ENCODE results near the gene CCDC142.

DNA sequence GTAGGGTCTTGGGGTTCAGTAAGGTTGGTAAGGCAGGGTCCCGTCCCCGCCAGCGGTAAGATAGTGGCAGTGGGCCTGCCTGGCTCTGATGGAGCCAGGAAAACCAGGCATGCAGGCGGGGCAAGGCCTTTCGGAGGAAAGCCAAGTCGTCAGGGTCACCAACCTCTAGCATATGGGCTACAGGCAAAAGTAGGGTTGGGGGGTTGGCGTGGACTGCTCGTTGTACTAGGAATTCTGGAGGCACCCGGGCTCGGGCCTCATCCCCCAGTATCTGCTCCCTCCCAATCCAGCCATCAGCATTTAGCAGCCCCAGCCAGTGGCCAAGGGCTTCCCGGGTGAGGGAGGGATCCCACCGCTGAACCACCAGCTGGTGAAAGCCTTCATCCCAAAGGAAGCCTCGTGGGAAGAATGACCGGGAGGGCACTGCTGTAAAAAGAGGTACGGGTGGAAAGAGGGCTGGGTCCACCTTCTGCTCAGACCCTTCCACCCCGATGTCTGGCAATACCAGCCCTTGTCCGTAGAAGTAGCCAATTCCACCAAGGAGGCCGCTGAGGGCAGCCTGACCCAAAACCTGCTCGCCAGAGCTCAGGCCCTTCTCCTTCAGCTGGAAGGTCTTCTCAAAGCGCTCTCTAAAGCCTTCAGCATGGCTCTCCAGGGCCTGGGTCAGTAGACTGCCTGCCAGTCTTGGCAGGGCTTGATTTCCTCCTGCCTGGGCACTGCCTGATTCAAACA lies 20.6 kb downstream of the CCDC142 start:
- TF ChIP-seq, protein P1, sequence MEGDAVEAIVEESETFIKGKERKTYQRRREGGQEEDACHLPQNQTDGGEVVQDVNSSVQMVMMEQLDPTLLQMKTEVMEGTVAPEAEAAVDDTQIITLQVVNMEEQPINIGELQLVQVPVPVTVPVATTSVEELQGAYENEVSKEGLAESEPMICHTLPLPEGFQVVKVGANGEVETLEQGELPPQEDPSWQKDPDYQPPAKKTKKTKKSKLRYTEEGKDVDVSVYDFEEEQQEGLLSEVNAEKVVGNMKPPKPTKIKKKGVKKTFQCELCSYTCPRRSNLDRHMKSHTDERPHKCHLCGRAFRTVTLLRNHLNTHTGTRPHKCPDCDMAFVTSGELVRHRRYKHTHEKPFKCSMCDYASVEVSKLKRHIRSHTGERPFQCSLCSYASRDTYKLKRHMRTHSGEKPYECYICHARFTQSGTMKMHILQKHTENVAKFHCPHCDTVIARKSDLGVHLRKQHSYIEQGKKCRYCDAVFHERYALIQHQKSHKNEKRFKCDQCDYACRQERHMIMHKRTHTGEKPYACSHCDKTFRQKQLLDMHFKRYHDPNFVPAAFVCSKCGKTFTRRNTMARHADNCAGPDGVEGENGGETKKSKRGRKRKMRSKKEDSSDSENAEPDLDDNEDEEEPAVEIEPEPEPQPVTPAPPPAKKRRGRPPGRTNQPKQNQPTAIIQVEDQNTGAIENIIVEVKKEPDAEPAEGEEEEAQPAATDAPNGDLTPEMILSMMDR (IDR thresholded peaks at IDR 0.05; ENCODE audit: poor library complexity, severe bottlenecking) = no peak
- TF ChIP-seq EZH2 (IDR thresholded peaks at IDR 0.05; ENCODE audit: borderline replicate concordance, insufficient read depth, low read length, poor library complexity, severe bottlenecking) (no peak), POLR2AphosphoS5 (IDR thresholded peaks at IDR 0.05) (no peak)
